ENCODE results near the gene ENTREP3.
A peak's percentile ranks its signal among the peaks of the same experiment; 100 is the strongest.

ENTREP3 gene

DNA sequence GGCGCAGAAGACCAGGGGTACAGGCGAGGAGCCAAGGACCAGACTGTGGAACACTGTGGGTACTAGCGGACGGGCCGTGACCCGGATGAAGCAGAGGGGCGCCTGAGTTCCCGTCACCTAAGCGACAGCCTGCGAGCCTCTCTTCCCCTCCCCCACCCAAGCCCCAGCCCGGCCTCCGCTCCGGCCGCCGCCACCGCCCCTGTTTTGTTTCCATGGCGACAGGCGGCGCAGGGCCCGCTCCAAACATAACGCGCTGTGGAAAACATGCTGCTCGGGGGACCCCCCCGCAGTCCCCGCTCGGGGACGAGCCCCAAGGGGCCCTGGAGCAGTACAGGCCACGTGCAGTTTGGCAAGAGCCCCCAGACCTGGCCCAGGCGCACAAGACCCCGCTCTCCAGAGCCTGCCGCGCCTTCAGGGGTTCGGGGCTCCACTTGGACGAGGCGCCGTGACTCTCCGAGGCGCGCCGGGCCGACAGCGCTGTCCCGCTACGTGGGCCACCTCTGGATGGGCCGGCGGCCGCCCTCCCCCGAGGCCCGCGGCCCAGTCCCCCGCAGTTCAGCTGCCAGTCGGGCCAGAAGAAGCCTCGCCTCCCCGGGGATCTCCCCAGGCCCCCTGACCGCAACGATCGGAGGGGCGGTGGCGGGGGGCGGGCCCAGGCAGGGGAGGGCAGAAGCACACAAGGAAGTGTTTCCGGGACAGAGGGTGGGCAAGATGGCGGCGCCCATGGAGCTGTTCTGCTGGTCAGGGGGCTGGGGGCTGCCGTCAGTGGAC is 46.6 kb downstream of the ENTREP3 start, which contains the start of gene MTX1:
TSS of gene MTX1 (plus strand) at position 155 of the 771 bp plus-strand sequence. CDS start at position 265, 110 bp downstream.
- in situ Hi-C loops (cut with HindIII; ENCODE audit: low sequenced_read_pairs), result no loop called here
- TF ChIP-seq CTCF (IDR thresholded peaks at IDR 0.05; ENCODE audit: low read depth, low read length, missing control alignments), result no peak
- no peak for DNase-seq (ENCODE audit: low read depth)
- H3K4me3 ChIP-seq (ENCODE audit: low read depth, low read length), result peak within 1 kb of the TSS; percentile 82

DNA sequence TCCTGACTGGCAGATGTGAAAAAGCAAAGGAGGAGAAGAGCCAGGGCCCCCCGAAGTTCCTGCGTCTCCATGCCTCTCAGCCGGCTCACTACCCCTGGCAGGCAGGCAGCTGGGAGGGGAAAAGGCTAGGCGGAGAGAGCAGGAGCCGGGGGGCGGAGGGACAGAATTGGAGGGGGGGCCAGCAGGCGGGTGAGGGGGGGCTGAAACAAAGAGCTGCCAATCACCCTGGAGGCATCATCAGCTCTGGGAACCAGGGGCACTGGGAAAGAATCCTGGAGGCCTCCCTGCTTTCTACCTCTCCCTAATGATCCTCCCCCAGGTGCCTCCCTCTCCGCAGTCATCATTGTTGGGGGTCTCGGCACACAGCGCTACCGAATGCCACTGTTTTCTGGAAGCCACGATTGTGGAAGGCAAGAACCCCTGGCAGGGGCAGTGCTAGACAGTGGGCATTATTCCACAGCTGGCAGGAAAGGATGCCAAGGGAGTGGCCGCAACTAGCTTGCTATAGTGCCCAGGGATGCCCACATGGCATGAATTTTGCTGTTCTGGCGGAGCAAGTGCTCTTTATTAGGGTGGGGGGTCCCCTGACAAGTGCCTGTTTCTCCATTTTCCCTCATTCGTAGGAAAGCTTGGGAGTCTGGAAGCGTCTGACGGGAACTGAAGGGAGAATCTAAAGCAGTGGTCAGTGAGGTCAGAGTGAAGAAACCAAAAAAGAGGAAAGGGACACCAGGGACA is 47.3 kb downstream of the ENTREP3 start, which contains the start of gene THBS3:
TSS of gene THBS3 (minus strand) at position 92 of the 735 bp plus-strand sequence. CDS start at position 71, 21 bp downstream.
- no peak for TF ChIP-seq CTCF (IDR thresholded peaks at IDR 0.05; ENCODE audit: low read depth, low read length, missing control alignments)
- H3K4me3 ChIP-seq (ENCODE audit: low read depth, low read length), result peak within 1 kb of the TSS; percentile 82
- DNase-seq (ENCODE audit: low read depth), result no peak
- in situ Hi-C loops (cut with HindIII; ENCODE audit: low sequenced_read_pairs), result no loop called here

DNA sequence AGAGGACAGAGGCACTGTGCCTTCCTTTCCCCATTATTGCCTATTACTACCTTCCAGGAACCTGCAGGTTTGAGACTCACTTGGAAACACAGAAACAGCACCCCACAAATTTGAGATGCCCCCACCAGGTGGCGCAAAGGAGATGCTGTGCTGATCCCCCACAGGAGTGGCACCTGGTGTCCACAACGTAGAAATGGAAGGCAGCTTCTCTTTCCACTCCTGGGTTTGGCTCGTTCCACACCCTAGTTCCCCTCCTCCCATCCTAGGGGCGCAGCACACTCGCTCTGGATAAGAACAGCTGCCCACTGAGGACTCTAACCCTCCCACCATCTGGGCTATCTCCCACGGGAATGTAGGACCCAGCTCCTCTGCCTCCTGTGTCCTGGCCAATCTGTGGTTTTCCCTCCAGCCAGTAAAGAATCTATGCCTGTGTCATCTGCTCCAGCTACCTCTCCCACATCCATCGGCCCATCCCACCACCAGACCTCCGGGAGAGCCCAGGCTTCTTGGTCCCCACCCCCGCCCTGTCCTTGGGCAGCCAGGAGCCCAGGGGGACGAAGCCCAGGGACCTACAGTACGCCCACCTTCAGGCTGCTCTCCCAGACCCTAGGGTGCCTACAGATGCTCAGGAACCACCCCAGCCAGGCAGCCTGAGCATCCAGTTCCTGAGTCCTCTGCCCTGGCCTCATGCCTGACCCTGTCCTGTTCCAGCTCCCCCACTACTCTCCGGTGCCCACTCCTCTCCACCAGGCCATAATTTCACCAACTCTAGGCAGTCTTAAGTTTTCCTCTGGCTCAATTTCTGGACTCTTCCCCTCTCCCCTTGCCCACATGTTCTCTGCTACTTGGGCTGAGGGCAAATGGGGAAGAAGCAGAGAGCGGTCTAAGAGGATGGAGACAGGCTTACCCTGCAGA is 48.1 kb downstream of the ENTREP3 start:
- H3K4me3 ChIP-seq (ENCODE audit: low read depth, low read length), result peak overlapping the region; percentile 82
- in situ Hi-C loops (cut with HindIII; ENCODE audit: low sequenced_read_pairs), result no loop called here
- peak; percentile 93 for TF ChIP-seq CTCF (IDR thresholded peaks at IDR 0.05; ENCODE audit: low read depth, low read length, missing control alignments)
- DNase-seq (ENCODE audit: low read depth), result no peak

DNA sequence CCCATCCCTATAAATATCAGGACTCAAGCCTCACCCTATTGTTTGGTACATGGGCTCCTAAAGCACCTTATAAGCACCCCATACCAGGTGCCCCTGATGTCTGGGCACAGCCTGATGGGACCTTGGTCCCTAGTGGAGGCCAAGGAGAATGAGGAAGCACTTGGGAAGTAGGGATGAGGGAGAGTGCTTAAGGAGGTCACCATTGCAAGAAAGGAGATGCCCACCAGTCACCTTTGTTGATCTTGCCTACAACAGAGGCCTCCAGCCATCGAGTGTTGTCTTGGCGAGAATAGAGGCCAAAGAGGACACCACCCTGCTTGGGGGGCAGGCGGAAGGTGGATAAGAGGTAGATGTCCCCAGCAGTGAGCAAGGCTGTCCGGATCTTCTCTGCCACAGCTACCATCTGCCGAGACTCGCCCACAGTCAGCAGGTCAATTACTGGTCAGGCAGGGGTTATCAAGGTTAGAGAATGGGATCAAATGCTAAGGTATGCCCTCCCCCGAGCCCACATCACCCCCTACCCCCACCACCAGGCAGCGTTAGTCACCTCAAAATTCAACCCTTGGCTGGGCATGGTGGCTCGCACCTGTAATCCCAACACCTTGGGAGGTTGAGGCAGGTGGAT is 49.2 kb downstream of the ENTREP3 start:
- no peak overlapping the region for H3K4me3 ChIP-seq (ENCODE audit: low read depth, low read length)
- in situ Hi-C loops (cut with HindIII; ENCODE audit: low sequenced_read_pairs), result no loop called here
- TF ChIP-seq CTCF (IDR thresholded peaks at IDR 0.05; ENCODE audit: low read depth, low read length, missing control alignments), result no peak
- no peak for DNase-seq (ENCODE audit: low read depth)

DNA sequence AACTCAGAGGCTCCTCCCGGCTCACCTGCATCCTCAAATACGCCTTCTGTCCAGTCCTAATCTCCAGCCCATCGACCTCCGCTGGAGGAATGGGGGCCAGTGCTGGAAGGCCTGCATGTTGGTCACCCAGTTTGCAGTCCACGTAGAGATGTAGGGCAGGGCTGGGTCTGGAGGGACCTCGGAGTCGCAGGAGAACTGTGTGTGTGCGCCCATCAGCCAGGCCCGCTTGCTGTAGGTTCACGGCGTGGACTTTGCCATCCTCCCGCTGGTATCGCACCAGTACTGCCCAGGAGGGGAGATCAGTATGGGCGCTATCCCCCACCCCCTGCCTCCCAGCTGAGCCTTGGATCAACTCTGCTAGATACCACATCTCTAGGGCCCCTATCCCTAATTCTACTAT is 50.2 kb downstream of the ENTREP3 start:
- in situ Hi-C loops (cut with HindIII; ENCODE audit: low sequenced_read_pairs), result no loop called here

More for the DNA sequence above, 50.2 kb downstream of the ENTREP3 start:
- TF ChIP-seq CTCF (IDR thresholded peaks at IDR 0.05; ENCODE audit: low read depth, low read length, missing control alignments), result no peak
- no peak overlapping the region for H3K4me3 ChIP-seq (ENCODE audit: low read depth, low read length)
- DNase-seq (ENCODE audit: low read depth), result no peak

All from astrocyte of the cerebellum (primary cell).